ENCODE measurements around the gene SLC4A1. TPM values are rescaled to one million over a fixed set of nuclear protein-coding genes. Genes with fewer than 3 reads are reported as not detected.

Gene SLC4A1
- total RNA-seq, 6 experiments from 2014 or later: 0.06 to 31.8 (median 1.2) TPM

DNA sequence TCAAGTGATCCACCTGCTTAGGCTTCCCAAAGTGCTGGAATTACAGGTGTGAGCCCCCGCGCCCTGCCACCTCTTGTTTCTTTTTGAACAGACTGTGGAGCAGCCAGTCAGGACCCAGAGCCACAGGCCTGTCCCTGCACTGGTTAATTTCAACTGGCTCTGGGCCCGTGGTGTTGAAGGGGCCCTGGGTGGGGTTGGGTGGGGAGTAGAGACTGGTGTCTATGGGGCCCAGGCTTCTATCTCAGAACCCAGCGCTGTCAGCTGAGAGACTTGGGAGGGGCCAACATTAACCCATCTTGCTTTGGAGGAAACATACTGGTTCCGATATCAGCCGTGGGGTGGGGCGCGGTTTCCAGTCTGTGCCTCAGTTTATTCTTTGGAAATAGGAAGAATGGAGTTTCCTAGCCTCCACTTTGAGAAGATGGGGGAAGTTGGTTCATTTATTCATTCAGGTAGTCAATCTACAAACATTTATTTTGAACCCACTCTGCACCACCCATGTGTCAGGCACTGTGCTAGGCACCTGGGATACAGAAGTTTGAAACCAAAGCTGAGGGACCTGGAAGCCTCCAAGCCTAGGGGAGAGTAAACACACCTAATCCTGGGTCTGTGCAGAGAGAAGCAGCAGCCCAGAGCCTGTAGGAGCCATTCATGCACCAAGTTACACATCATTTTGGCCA is 15.5 kb upstream of the SLC4A1 start:
- Histone ChIP-seq H3K27me3 (no peaks in the 10 kb centered on the region), H3K4me1 (peaks cover 0 to 4% (median 0%) of the 10 kb centered on the region in 4 donors), H3K4me3 (no peak overlapping the region), H3K36me3 (no peaks in the 10 kb centered on the region), H3K27ac (no peak overlapping the region), H3K9me3 (no peaks in the 10 kb centered on the region)
- DNase-seq (no peak), ATAC-seq (no peak)
- TF ChIP-seq, protein P1, sequence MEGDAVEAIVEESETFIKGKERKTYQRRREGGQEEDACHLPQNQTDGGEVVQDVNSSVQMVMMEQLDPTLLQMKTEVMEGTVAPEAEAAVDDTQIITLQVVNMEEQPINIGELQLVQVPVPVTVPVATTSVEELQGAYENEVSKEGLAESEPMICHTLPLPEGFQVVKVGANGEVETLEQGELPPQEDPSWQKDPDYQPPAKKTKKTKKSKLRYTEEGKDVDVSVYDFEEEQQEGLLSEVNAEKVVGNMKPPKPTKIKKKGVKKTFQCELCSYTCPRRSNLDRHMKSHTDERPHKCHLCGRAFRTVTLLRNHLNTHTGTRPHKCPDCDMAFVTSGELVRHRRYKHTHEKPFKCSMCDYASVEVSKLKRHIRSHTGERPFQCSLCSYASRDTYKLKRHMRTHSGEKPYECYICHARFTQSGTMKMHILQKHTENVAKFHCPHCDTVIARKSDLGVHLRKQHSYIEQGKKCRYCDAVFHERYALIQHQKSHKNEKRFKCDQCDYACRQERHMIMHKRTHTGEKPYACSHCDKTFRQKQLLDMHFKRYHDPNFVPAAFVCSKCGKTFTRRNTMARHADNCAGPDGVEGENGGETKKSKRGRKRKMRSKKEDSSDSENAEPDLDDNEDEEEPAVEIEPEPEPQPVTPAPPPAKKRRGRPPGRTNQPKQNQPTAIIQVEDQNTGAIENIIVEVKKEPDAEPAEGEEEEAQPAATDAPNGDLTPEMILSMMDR (IDR thresholded peaks at IDR 0.05): no peak
- no peak for TF ChIP-seq POLR2A (IDR thresholded peaks at IDR 0.05)
- WGBS (ENCODE audit: insufficient coverage, low coverage, low lambda C conversion rate, missing lambda C conversion rate): 60% methylated on average over 2 of the region's 8 CpGs
- intact Hi-C loops (cut with DNase I): no loop called here

- Histone ChIP-seq H3K27me3 (no peaks in the 10 kb centered on the region), H3K4me1 (peaks cover 0 to 4% (median 0%) of the 10 kb centered on the region in 4 donors), H3K27ac (no peak overlapping the region), H3K36me3 (no peaks in the 10 kb centered on the region), H3K9me3 (no peaks in the 10 kb centered on the region), H3K4me3 (no peak overlapping the region)
- TF ChIP-seq, protein P1 (IDR thresholded peaks at IDR 0.05): no peak
- no peak for TF ChIP-seq POLR2A (IDR thresholded peaks at IDR 0.05)
- DNase-seq (no peak), ATAC-seq (no peak)
- intact Hi-C loops (cut with DNase I): no loop called here
- WGBS (ENCODE audit: insufficient coverage, low coverage, low lambda C conversion rate, missing lambda C conversion rate): no CpG with 5 or more reads among the region's 3 CpGs
Observed at GRCh38 chr17:44282264-44282663, 14.3 kb upstream of the SLC4A1 start.

- TF ChIP-seq, protein P1 (IDR thresholded peaks at IDR 0.05): no peak
- no peak for TF ChIP-seq POLR2A (IDR thresholded peaks at IDR 0.05)
- no peaks in the 10 kb centered on the region for H3K36me3 ChIP-seq
- ATAC-seq: no peak
- DNase-seq: no peak
- H3K4me3 ChIP-seq: no peak overlapping the region
- H3K4me1 ChIP-seq: peaks cover 0 to 4% (median 0%) of the 10 kb centered on the region in 4 donors
- no peaks in the 10 kb centered on the region for H3K9me3 ChIP-seq
- no CpG with 5 or more reads among the region's 2 CpGs for WGBS (ENCODE audit: insufficient coverage, low coverage, low lambda C conversion rate, missing lambda C conversion rate)
- H3K27me3 ChIP-seq: no peaks in the 10 kb centered on the region
- H3K27ac ChIP-seq: no peak overlapping the region
- intact Hi-C loops (cut with DNase I): no loop called here
Observed at GRCh38 chr17:44281570-44281969, 13.6 kb upstream of the SLC4A1 start.

GRCh38 chr17:44280392-44280937 is 12.5 kb upstream of the SLC4A1 start:
- no peak overlapping the region for H3K4me3 ChIP-seq
- peak overlapping the region in 2 of 3 donors; percentile 49 to 63 for H3K27ac ChIP-seq
- H3K36me3 ChIP-seq: no peaks in the 10 kb centered on the region
- WGBS (ENCODE audit: insufficient coverage, low coverage, low lambda C conversion rate, missing lambda C conversion rate): 38% methylated on average over 6 of the region's 12 CpGs
- TF ChIP-seq POLR2A (IDR thresholded peaks at IDR 0.05): no peak
- TF ChIP-seq, protein P1 (IDR thresholded peaks at IDR 0.05): no peak
- intact Hi-C loops (cut with DNase I): no loop called here
- peak; percentile 7 to 22 (median 8) for ATAC-seq
- DNase-seq: no peak
- no peaks in the 10 kb centered on the region for H3K9me3 ChIP-seq
- H3K27me3 ChIP-seq: no peaks in the 10 kb centered on the region
- peaks cover 0 to 4% (median 0%) of the 10 kb centered on the region in 4 donors for H3K4me1 ChIP-seq

Measured in right lobe of liver (tissue), 6 donors.